Chondrocyte (in vitro differentiated cells): Measurements from ENCODE around the gene CLMN. TPM values are rescaled to one million over a fixed set of nuclear protein-coding genes. Genes with fewer than 3 reads are reported as not detected.

ENCODE experiments used
- DNase-seq: peaks from one replicate; pipeline ENCODE4 v3.0.0; 2021; ENCODE audit warnings: mixed read lengths, low spot score
- H3K27ac Mint-ChIP-seq: one replicate; pipeline ENCODE4 v1.8.0; 2021; ENCODE audit warnings: mild to moderate bottlenecking, moderate library complexity, mixed read lengths; ENCODE audit not compliant: unreplicated experiment
- H3K27me3 Mint-ChIP-seq: 2 replicates; pipeline ENCODE4 v1.8.0; 2021; ENCODE audit warnings: low read depth, mixed read lengths
- H3K36me3 Mint-ChIP-seq: 2 replicates; pipeline ENCODE4 v1.8.0; 2021; ENCODE audit warnings: low read depth, mixed read lengths
- H3K4me1 Mint-ChIP-seq: 2 replicates; pipeline ENCODE4 v1.8.0; 2021; ENCODE audit warnings: low read depth, mild to moderate bottlenecking, mixed read lengths
- H3K4me3 Mint-ChIP-seq: one replicate; pipeline ENCODE4 v1.8.0; 2021; ENCODE audit warnings: mild to moderate bottlenecking, moderate library complexity, mixed read lengths; ENCODE audit not compliant: unreplicated experiment
- H3K9me3 Mint-ChIP-seq: 2 replicates; pipeline ENCODE4 v1.8.0; 2021; ENCODE audit warnings: low read depth, mixed read lengths
- CTCF ChIP-seq: fragments of 200-600 bp; sonication (generic); IDR thresholded peaks from 2 replicates; pipeline ENCODE4 v1.5.0; 2021; ENCODE audit warnings: antibody characterized with exemption, mild to moderate bottlenecking, moderate library complexity
- total RNA-seq: library from RNA; stranded (reverse); gene quantifications from 3 replicates; pipeline ENCODE4 v1.2.1, GENCODE V29; 2021

Gene CLMN
- total RNA-seq, 1 donor from 2014 or later, result 7.3 TPM

DNA sequence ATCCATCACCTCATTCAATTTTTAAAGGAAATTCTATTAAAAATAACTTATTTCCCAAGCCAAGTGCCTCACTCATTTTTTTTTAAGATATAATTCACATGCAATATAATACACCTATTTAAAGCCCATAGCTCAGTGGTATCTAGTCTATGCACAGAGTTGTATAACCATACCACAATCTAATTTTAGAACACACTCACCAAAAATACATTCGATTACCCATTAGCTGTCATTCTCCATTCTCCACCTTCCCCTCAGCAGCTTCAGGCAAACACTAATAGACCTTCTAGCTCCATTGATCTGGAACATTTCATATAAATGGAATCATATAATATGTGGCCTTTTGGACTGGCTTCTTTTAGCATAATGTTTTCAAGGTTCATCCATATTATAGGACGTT lies 49.5 kb downstream of the CLMN start:
- Mint-ChIP-seq H3K27ac (no peak overlapping the region), H3K27me3 (no peaks in the 10 kb centered on the region), H3K4me1 (peaks cover 22% of the 10 kb centered on the region)

GRCh38 chr14:95269493-95269892 lies 50.2 kb downstream of the CLMN start:
- no peak for TF ChIP-seq CTCF
- Mint-ChIP-seq H3K27me3 (no peaks in the 10 kb centered on the region), H3K9me3 (peaks cover 6% of the 10 kb centered on the region), H3K36me3 (no peaks in the 10 kb centered on the region), H3K4me3 (no peak overlapping the region), H3K27ac (no peak overlapping the region), H3K4me1 (peaks cover 24% of the 10 kb centered on the region)
- DNase-seq, result no peak

More for the DNA sequence above, 49.5 kb downstream of the CLMN start:
- no peak for DNase-seq
- Mint-ChIP-seq H3K4me3 (no peak overlapping the region), H3K36me3 (no peaks in the 10 kb centered on the region), H3K9me3 (peaks cover 6% of the 10 kb centered on the region)
- no peak for TF ChIP-seq CTCF

DNA sequence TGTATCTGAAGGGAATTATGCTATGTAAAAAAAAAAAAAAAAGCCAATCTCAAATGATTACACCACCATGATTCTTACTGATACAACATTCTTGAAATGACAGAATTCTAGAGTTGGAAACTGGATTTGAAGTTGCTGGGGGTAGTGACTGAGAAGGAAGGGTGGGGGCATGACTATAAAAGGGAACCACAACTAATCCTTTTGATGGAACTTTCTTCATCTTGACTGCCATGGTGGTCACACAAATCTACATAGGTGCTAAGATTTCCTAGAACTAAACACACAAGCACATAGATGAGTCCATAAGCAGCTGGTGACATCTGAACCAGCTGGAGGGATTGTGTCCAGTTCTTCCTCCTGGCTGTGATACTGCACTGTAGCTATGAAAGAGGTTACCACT lies 51.4 kb downstream of the CLMN start:
- Mint-ChIP-seq H3K4me1 (peaks cover 22% of the 10 kb centered on the region), H3K9me3 (peaks cover 6% of the 10 kb centered on the region), H3K4me3 (no peak overlapping the region), H3K27ac (no peak overlapping the region), H3K36me3 (no peaks in the 10 kb centered on the region), H3K27me3 (no peaks in the 10 kb centered on the region)
- no peak for TF ChIP-seq CTCF
- DNase-seq, result no peak

- no peak overlapping the region for H3K27ac Mint-ChIP-seq
- no peak for DNase-seq
These were observed 52.4 kb downstream of the CLMN start for GRCh38 chr14:95267306-95267705.

More at GRCh38 chr14:95267306-95267705, 52.4 kb downstream of the CLMN start:
- Mint-ChIP-seq H3K27me3 (no peaks in the 10 kb centered on the region), H3K4me1 (peaks cover 18% of the 10 kb centered on the region), H3K9me3 (peaks cover 6% of the 10 kb centered on the region), H3K36me3 (no peaks in the 10 kb centered on the region), H3K4me3 (no peak overlapping the region)
- TF ChIP-seq CTCF, result no peak
